GM06990 (cell line): ENCODE measurements around the gene ZNF593OS.

ENCODE experiments used
- DNase-seq: peaks from one replicate; pipeline ENCODE4 v3.0.0-alpha.2; 2011; ENCODE audit not compliant: insufficient read length; ENCODE audit errors: extremely low read depth
- H3K27me3 ChIP-seq: replicated peaks from 2 replicates; pipeline ENCODE4 v1.6.0; 2011; ENCODE audit warnings: low read length; ENCODE audit not compliant: control insufficient read depth, insufficient read depth
- H3K36me3 ChIP-seq: 2 replicates; pipeline ENCODE4 v1.5.1; 2011; ENCODE audit warnings: low read length; ENCODE audit not compliant: control insufficient read depth, insufficient read depth
- H3K4me3 ChIP-seq: replicated peaks from 2 replicates; pipeline ENCODE4 v1.5.1; 2011; ENCODE audit warnings: low read depth, mild to moderate bottlenecking, control low read depth, low read length
- TF ChIP-seq, protein P1 (sequence below): IDR thresholded peaks from 2 replicates; pipeline ENCODE4 v1.5.1; 2011; ENCODE audit warnings: low read length, control low read depth, mild to moderate bottlenecking, inconsistent platforms; ENCODE audit not compliant: insufficient read depth, poor library complexity, severe bottlenecking

The ZNF593OS gene

DNA sequence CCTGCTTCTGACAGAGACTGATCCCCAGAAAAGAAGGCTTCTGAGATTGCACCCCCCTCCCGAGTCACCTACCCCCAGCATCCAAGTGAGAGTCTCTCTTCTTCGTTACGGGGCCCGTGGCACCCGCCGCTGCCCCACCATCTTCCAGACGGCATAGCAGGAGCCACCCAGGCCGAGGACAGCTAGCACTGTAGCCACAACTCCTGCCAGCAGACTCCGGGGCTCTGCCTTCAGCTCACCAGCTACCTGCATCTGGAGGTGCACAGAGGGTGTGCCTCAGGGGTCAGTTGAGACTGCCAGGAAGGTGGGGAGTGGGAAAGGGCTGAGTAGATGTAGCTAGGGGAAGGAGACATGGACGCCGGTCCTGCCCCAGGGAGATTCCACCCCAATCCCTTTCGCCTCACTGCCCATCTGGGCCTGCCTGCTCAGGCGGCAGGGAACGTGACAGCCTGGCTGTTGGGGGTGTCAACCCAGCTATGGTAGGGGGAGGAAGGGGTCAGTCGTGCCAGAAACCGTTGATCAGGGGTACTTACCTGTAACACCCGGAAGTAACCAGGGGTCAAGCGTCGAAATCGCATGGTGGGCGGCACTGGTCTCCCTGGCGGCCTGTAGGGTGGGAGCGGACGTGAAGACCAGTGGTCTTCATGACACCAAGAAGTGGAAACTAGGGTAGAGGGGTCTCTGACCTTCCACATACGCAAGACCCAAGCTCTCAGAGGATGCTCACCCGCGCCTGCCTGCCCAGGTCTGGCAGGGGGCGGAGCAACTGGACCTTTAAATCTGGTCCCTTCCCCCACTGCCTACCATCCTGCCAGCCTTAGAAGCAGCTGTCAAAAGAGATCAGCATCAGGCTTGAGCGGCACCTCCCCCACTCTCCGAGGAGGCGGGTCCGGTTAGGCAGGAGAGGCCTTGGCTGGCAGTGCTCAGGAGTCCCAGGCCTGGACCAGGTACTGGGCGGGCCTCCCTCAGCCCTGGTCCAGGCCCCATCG, at the start of gene ZNF593OS:
TSS of gene ZNF593OS (minus strand) at position 749 of the 989 bp plus-strand sequence. CDS start at position 578, 171 bp downstream.
- no peak for DNase-seq
- TF ChIP-seq, protein P1, sequence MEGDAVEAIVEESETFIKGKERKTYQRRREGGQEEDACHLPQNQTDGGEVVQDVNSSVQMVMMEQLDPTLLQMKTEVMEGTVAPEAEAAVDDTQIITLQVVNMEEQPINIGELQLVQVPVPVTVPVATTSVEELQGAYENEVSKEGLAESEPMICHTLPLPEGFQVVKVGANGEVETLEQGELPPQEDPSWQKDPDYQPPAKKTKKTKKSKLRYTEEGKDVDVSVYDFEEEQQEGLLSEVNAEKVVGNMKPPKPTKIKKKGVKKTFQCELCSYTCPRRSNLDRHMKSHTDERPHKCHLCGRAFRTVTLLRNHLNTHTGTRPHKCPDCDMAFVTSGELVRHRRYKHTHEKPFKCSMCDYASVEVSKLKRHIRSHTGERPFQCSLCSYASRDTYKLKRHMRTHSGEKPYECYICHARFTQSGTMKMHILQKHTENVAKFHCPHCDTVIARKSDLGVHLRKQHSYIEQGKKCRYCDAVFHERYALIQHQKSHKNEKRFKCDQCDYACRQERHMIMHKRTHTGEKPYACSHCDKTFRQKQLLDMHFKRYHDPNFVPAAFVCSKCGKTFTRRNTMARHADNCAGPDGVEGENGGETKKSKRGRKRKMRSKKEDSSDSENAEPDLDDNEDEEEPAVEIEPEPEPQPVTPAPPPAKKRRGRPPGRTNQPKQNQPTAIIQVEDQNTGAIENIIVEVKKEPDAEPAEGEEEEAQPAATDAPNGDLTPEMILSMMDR = no peak
- H3K4me3 ChIP-seq = peak within 1 kb of the TSS; percentile 88
- H3K36me3 ChIP-seq = no peaks in the 10 kb centered on the region
- H3K27me3 ChIP-seq = no peaks in the 10 kb centered on the region; the same call in 1 of the 2 replicates

DNA sequence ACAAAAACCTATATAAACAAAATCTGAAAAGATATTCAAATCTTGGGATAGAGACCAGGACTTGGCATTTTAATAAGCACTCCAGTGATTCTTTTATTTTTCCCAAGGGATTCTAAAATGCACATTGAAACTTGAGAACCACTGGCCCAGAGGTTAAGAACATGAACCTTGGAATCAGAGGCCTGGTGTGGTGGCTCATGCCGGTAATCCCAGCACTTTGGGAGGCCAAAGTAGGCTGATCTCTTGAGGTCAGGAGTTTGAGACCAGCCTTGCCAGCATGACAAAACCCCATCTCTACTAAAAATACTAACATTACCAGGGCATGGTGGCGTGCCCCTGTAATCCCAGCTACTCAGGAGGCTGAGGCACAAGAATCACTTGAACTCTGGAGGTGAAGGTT, 49.5 kb upstream of the ZNF593OS start:
- DNase-seq = no peak
- H3K27me3 ChIP-seq = no peaks in the 10 kb centered on the region; the same call in none of the 2 replicates
- H3K4me3 ChIP-seq = no peak overlapping the region
- H3K36me3 ChIP-seq = no peaks in the 10 kb centered on the region
- TF ChIP-seq, protein P1 = no peak

DNA sequence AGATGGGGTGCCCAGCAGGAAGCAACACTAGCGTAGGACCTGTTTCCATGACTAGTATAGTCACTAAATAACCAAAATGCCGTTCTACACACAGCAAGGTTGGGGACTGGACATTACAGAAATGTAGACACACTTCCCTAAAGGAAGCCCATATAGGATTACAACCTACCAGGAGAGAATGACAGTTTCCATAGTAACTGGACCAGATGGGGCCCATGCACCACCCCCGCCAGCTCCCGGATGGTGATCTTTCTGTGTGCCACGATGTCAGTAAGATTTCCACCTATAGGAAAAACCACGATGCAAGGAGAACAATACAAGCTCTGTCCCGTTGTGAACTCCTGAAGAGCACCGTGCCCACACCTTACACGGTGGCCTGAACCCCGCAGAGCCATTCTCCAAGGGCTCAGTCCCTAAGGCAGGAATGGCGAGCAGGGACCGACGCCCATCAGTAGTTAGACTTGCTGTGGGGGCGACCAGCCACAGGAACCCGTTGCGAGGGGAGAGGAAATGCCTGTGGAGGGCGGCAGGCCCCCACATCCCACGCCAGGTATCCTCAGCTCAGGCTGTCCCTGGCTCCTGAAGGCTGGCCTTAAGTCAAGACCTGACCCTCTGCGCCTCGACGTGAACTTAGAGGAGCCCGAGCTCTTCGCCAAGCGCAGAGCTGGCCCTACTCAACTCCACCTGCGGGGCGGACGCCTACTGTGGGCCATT, 48.7 kb upstream of the ZNF593OS start:
- DNase-seq = no peak
- Histone ChIP-seq H3K4me3 (no peak overlapping the region), H3K27me3 (no peaks in the 10 kb centered on the region; the same call in none of the 2 replicates), H3K36me3 (no peaks in the 10 kb centered on the region)
- TF ChIP-seq, protein P1 = no peak

DNA sequence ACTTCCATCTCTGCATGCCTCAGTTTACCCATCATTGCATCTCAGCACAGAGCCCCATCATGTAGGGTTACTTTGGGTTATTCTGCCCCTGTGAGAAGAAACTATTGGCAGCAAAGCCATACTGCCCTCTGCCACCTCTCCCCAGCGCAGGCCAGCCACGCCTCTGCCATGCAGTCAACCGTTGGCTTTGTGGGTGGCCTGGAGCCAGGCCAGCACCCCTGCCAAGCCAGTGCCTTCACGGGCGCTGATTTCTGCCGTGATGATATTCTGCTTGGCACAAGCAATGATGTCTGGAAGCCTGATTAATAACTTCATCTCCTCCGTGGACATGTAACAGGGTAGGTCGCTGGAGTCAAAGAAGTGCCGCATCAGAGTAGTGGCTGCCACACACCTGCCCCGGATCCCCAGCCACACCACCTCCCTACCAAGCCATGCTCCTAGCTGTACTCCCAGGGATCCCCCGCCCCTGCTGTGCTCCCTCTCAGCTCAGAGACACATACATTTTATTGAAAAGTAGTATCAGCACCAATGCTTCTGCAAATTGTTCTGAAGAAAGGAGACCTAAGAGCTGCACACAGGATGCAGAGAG, 47.4 kb upstream of the ZNF593OS start:
- DNase-seq = no peak
- no peak overlapping the region for H3K4me3 ChIP-seq
- no peaks in the 10 kb centered on the region for H3K36me3 ChIP-seq
- no peaks in the 10 kb centered on the region; the same call in none of the 2 replicates for H3K27me3 ChIP-seq
- TF ChIP-seq, protein P1 = no peak

DNA sequence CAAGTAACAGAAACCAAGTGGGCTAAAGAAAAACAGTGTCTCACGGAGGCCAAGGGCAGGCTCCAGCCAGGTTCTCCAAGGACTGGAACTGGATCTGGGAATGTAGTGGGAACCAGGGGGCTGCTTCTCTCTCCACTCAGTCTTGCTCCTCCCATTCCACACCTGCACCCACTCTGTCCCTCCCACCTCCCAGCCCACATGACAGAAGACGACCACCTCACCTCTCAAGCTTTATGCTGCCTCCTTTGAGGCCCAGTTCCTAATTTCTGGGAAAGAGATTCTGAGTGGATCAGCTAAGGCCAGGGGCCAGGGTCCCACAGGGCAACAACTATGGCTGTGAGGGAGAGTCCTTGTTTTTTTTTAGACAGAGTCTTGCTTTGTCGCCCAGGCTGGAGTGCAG, 43.6 kb upstream of the ZNF593OS start:
- no peaks in the 10 kb centered on the region; the same call in 1 of the 2 replicates for H3K27me3 ChIP-seq
- no peak overlapping the region for H3K4me3 ChIP-seq
- no peak for DNase-seq
- TF ChIP-seq, protein P1 = no peak
- no peaks in the 10 kb centered on the region for H3K36me3 ChIP-seq
